Neural cell (in vitro differentiated cells): Measurements from ENCODE around the gene RAB6D. TPM values are rescaled to one million over a fixed set of nuclear protein-coding genes. Genes with fewer than 3 reads are reported as not detected.

ENCODE experiments used
- H2AFZ ChIP-seq: fragments of 200-600, 300-800 bp; sonication (generic), shearing (Covaris generic); 2 replicates; pipeline ENCODE4 v1.6.0; 2014; ENCODE audit warnings: low read depth, mild to moderate bottlenecking, antibody characterized with exemption, low read length, moderate library complexity
- H3F3A ChIP-seq: fragments of 200-600 bp; shearing (Covaris generic); 2 replicates; pipeline ENCODE4 v1.6.1; 2016; ENCODE audit warnings: mild to moderate bottlenecking, moderate library complexity, mixed read lengths, antibody characterized with exemption, low read length; ENCODE audit not compliant: insufficient read depth, poor library complexity, severe bottlenecking
- H3K27ac ChIP-seq: fragments of 200-600, 300-800 bp; sonication (generic), shearing (Covaris generic); 2 replicates; pipeline ENCODE4 v1.5.1; 2014; ENCODE audit warnings: mild to moderate bottlenecking, low read length, moderate library complexity
- H3K27me3 ChIP-seq: fragments of 300-800, 200-600 bp; sonication (generic), shearing (Covaris generic); 2 replicates; pipeline ENCODE4 v1.6.0; 2014; ENCODE audit warnings: mild to moderate bottlenecking, low read depth, low read length, moderate library complexity; ENCODE audit not compliant: insufficient read depth
- H3K36me3 ChIP-seq: fragments of 300-800, 200-600 bp; sonication (generic), shearing (Covaris generic); 2 replicates; pipeline ENCODE4 v1.5.1; 2014; ENCODE audit warnings: mild to moderate bottlenecking, antibody characterized with exemption, low read length, moderate library complexity; ENCODE audit not compliant: insufficient read depth
- H3K4me2 ChIP-seq: fragments of 300-800, 200-600 bp; sonication (generic), shearing (Covaris generic); 2 replicates; pipeline ENCODE4 v1.6.0; 2014; ENCODE audit warnings: mild to moderate bottlenecking, low read length
- H3K4me3 ChIP-seq: fragments of 300-800, 200-600 bp; sonication (generic), shearing (Covaris generic); 2 replicates; pipeline ENCODE4 v1.5.1; 2014; ENCODE audit warnings: mild to moderate bottlenecking, low read length, moderate library complexity
- H3K79me2 ChIP-seq: fragments of 200-600 bp; shearing (Covaris generic); replicated peaks from 2 replicates; pipeline ENCODE4 v1.6.0; 2014; ENCODE audit warnings: mild to moderate bottlenecking, low read length, moderate library complexity; ENCODE audit not compliant: insufficient read depth
- H3K9ac ChIP-seq: fragments of 300-800, 200-600 bp; sonication (generic), shearing (Covaris generic); 2 replicates; pipeline ENCODE4 v1.6.1; 2016; ENCODE audit warnings: mild to moderate bottlenecking, low read length, mixed read lengths
- H3K9me2 ChIP-seq: fragments of 200-600 bp; shearing (Covaris generic); 2 replicates; pipeline ENCODE4 v1.6.1; 2016; ENCODE audit warnings: mild to moderate bottlenecking, low read length, mixed read lengths; ENCODE audit not compliant: insufficient read depth
- H3K9me3 ChIP-seq: fragments of 200-600, 300-800 bp; sonication (generic), shearing (Covaris generic); 2 replicates; pipeline ENCODE4 v1.6.1; 2016; ENCODE audit warnings: mild to moderate bottlenecking, mixed run types, low read length, moderate library complexity, mixed read lengths
- H4K20me1 ChIP-seq: fragments of 200-600 bp; shearing (Covaris generic); 2 replicates; pipeline ENCODE4 v1.6.1; 2016; ENCODE audit warnings: mild to moderate bottlenecking, mixed run types; ENCODE audit not compliant: insufficient read depth
- CTCF ChIP-seq: fragments of 450-650 bp; IDR thresholded peaks from 2 replicates; pipeline ENCODE4 v1.5.1; 2014; ENCODE audit warnings: antibody characterized with exemption, mild to moderate bottlenecking, moderate library complexity; ENCODE audit not compliant: poor library complexity, severe bottlenecking
- EP300 ChIP-seq: fragments of 450-650 bp; conservative IDR thresholded peaks from 2 replicates; pipeline ENCODE4 v1.6.1; 2014; ENCODE audit warnings: antibody characterized with exemption, mild to moderate bottlenecking, moderate library complexity; ENCODE audit not compliant: poor library complexity, severe bottlenecking
- EZH2 ChIP-seq: fragments of 200-600, 300-800 bp; shearing (Covaris generic), sonication (generic); IDR thresholded peaks from 2 replicates; pipeline ENCODE4 v1.6.1; 2014; ENCODE audit warnings: antibody characterized with exemption, low read length, borderline replicate concordance, mild to moderate bottlenecking; ENCODE audit not compliant: insufficient read depth, poor library complexity, severe bottlenecking
- MXI1 ChIP-seq: fragments of 450-650 bp; conservative IDR thresholded peaks from 2 replicates; pipeline ENCODE4 v1.6.1; 2014; ENCODE audit warnings: antibody characterized with exemption, mild to moderate bottlenecking; ENCODE audit not compliant: poor library complexity, severe bottlenecking
- POLR2AphosphoS5 ChIP-seq: IDR thresholded peaks from 2 replicates; pipeline ENCODE4 v1.6.1; 2012
- RAD21 ChIP-seq: fragments of 450-650 bp; conservative IDR thresholded peaks from 2 replicates; pipeline ENCODE4 v1.6.1; 2014; ENCODE audit warnings: antibody characterized with exemption, mild to moderate bottlenecking, moderate library complexity
- REST ChIP-seq: IDR thresholded peaks from 2 replicates; pipeline ENCODE4 v1.6.1; 2012; ENCODE audit warnings: borderline replicate concordance
- SMC3 ChIP-seq: fragments of 450-650 bp; conservative IDR thresholded peaks from 2 replicates; pipeline ENCODE4 v1.6.1; 2014; ENCODE audit warnings: antibody characterized with exemption, mild to moderate bottlenecking, moderate library complexity; ENCODE audit not compliant: poor library complexity
- TAF1 ChIP-seq: IDR thresholded peaks from 2 replicates; pipeline ENCODE4 v1.6.1; 2012; ENCODE audit warnings: low read depth
- polyA plus RNA-seq: library from polyadenylated mRNA; depleted of rRNA; stranded (reverse); fragments of >200 nt; gene quantifications from 2 replicates; pipeline ENCODE4 v1.2.3, GENCODE V29; 2014

Gene RAB6D
- polyA plus RNA-seq, 1 donor from 2014 or later = 0.63 TPM

- Histone ChIP-seq H3K79me2 (no peaks in the 10 kb centered on the region), H3K4me2 (no peak overlapping the region), H3K36me3 (no peaks in the 10 kb centered on the region), H3K9ac (no peak overlapping the region), H3K27me3 (peaks cover 11% of the 10 kb centered on the region), H3K9me2 (no peaks in the 10 kb centered on the region), H3K27ac (no peak overlapping the region), H4K20me1 (no peaks in the 10 kb centered on the region), H2AFZ (no peak overlapping the region), H3K4me3 (no peak overlapping the region), H3K9me3 (no peaks in the 10 kb centered on the region), H3F3A (no peaks in the 10 kb centered on the region)
- TF ChIP-seq SMC3 (no peak), MXI1 (no peak), EZH2 (no peak), POLR2AphosphoS5 (no peak), REST (no peak), RAD21 (no peak)
Measured at GRCh38 chr2:131366643-131367042, 2.7 kb upstream of the RAB6D start.

GRCh38 chr2:131365452-131365851 is 1.5 kb upstream of the RAB6D start:
- Histone ChIP-seq H3F3A (no peaks in the 10 kb centered on the region), H3K79me2 (no peaks in the 10 kb centered on the region), H2AFZ (no peak overlapping the region), H3K4me3 (no peak overlapping the region), H4K20me1 (no peaks in the 10 kb centered on the region), H3K9me2 (no peaks in the 10 kb centered on the region), H3K36me3 (no peaks in the 10 kb centered on the region), H3K27ac (no peak overlapping the region), H3K9me3 (no peaks in the 10 kb centered on the region), H3K4me2 (no peak overlapping the region), H3K27me3 (peaks cover 18% of the 10 kb centered on the region), H3K9ac (no peak overlapping the region)
- TF ChIP-seq CTCF = no peak
- no peak for TF ChIP-seq MXI1
- TF ChIP-seq EZH2 = no peak
- no peak for TF ChIP-seq EP300
- no peak for TF ChIP-seq REST
- no peak for TF ChIP-seq TAF1
- TF ChIP-seq POLR2AphosphoS5 = no peak
- no peak for TF ChIP-seq SMC3
- no peak for TF ChIP-seq RAD21
